ENCODE data around the gene ADCY7. TPM values are rescaled to one million over a fixed set of nuclear protein-coding genes. Genes with fewer than 3 reads are reported as not detected.

The ADCY7 gene
- total RNA-seq, 2 donors from 2014 or later: 78.5 to 104 TPM

- H3K9me3 Mint-ChIP-seq: no peaks in the 10 kb centered on the region
- ATAC-seq (peak; percentile 8 to 14), DNase-seq (ENCODE audit: low spot score in 2 of 2) (peak in 1 of 2 donors; percentile 22)
- H3K36me3 Mint-ChIP-seq: no peaks in the 10 kb centered on the region
- peak overlapping the region; percentile 33 to 80 for H3K27ac Mint-ChIP-seq
Measured at GRCh38 chr16:50246299-50247122, 19.8 kb upstream of the ADCY7 start.

GRCh38 chr16:50247123-50247905, 19.0 kb upstream of the ADCY7 start:
- H3K9me3 Mint-ChIP-seq: no peaks in the 10 kb centered on the region
- ATAC-seq: no peak
- H3K27ac Mint-ChIP-seq: peak overlapping the region; percentile 33 to 80
- no peaks in the 10 kb centered on the region for H3K36me3 Mint-ChIP-seq
- no peak for DNase-seq (ENCODE audit: low spot score in 2 of 2)

GRCh38 chr16:50247906-50248608, 18.3 kb upstream of the ADCY7 start:
- DNase-seq (ENCODE audit: low spot score in 2 of 2) (no peak), ATAC-seq (no peak)
- Mint-ChIP-seq H3K27ac (peak overlapping the region in 1 of 2 donors; percentile 14), H3K9me3 (no peaks in the 10 kb centered on the region), H3K36me3 (no peaks in the 10 kb centered on the region)

GRCh38 chr16:50248845-50249244, 17.5 kb upstream of the ADCY7 start:
- Mint-ChIP-seq H3K9me3 (no peaks in the 10 kb centered on the region), H3K36me3 (no peaks in the 10 kb centered on the region), H3K27ac (no peak overlapping the region)
- DNase-seq (ENCODE audit: low spot score in 2 of 2): no peak
- no peak for ATAC-seq

- Mint-ChIP-seq H3K9me3 (no peaks in the 10 kb centered on the region), H3K27ac (no peak overlapping the region), H3K36me3 (no peaks in the 10 kb centered on the region)
- peak; percentile 27 to 45 for ATAC-seq
- no peak for DNase-seq (ENCODE audit: low spot score in 2 of 2)
Measured at GRCh38 chr16:50251375-50252081, 14.8 kb upstream of the ADCY7 start.

GRCh38 chr16:50252082-50252611, 14.2 kb upstream of the ADCY7 start:
- Mint-ChIP-seq H3K9me3 (no peaks in the 10 kb centered on the region), H3K36me3 (no peaks in the 10 kb centered on the region), H3K27ac (no peak overlapping the region)
- DNase-seq (ENCODE audit: low spot score in 2 of 2) (no peak), ATAC-seq (no peak)

GRCh38 chr16:50252874-50253513, 13.4 kb upstream of the ADCY7 start:
- no peak for ATAC-seq
- DNase-seq (ENCODE audit: low spot score in 2 of 2): no peak
- Mint-ChIP-seq H3K9me3 (no peaks in the 10 kb centered on the region), H3K36me3 (no peaks in the 10 kb centered on the region), H3K27ac (no peak overlapping the region)

GRCh38 chr16:50253514-50253910, 12.8 kb upstream of the ADCY7 start:
- H3K36me3 Mint-ChIP-seq: no peaks in the 10 kb centered on the region
- H3K9me3 Mint-ChIP-seq: no peaks in the 10 kb centered on the region
- no peak overlapping the region for H3K27ac Mint-ChIP-seq
- DNase-seq (ENCODE audit: low spot score in 2 of 2): no peak
- no peak for ATAC-seq

GRCh38 chr16:50254072-50254471, 12.3 kb upstream of the ADCY7 start:
- ATAC-seq: no peak
- DNase-seq (ENCODE audit: low spot score in 2 of 2): no peak
- Mint-ChIP-seq H3K9me3 (no peaks in the 10 kb centered on the region), H3K36me3 (no peaks in the 10 kb centered on the region), H3K27ac (no peak overlapping the region)

GRCh38 chr16:50255538-50255937, 10.8 kb upstream of the ADCY7 start:
- ATAC-seq (no peak), DNase-seq (ENCODE audit: low spot score in 2 of 2) (no peak)
- Mint-ChIP-seq H3K9me3 (no peaks in the 10 kb centered on the region), H3K27ac (no peak overlapping the region), H3K36me3 (no peaks in the 10 kb centered on the region)

- Mint-ChIP-seq H3K9me3 (no peaks in the 10 kb centered on the region), H3K36me3 (no peaks in the 10 kb centered on the region), H3K27ac (no peak overlapping the region)
- no peak for DNase-seq (ENCODE audit: low spot score in 2 of 2)
- ATAC-seq: no peak
Measured at GRCh38 chr16:50256604-50257003, 9.7 kb upstream of the ADCY7 start.

GRCh38 chr16:50257876-50258275, 8.5 kb upstream of the ADCY7 start:
- H3K36me3 Mint-ChIP-seq: no peaks in the 10 kb centered on the region
- ATAC-seq (no peak), DNase-seq (ENCODE audit: low spot score in 2 of 2) (no peak)
- H3K27ac Mint-ChIP-seq: no peak overlapping the region
- H3K9me3 Mint-ChIP-seq: no peaks in the 10 kb centered on the region

GRCh38 chr16:50259334-50260205, 6.8 kb upstream of the ADCY7 start:
- DNase-seq (ENCODE audit: low spot score in 2 of 2) (peak in 1 of 2 donors; percentile 45), ATAC-seq (no peak)
- no peaks in the 10 kb centered on the region for H3K9me3 Mint-ChIP-seq
- peaks cover 0 to 3% of the 10 kb centered on the region in 2 donors for H3K36me3 Mint-ChIP-seq
- H3K27ac Mint-ChIP-seq: no peak overlapping the region

GRCh38 chr16:50260206-50261159, 5.9 kb upstream of the ADCY7 start:
- no peak for ATAC-seq
- peaks cover 0 to 11% of the 10 kb centered on the region in 2 donors for H3K36me3 Mint-ChIP-seq

More at GRCh38 chr16:50260206-50261159, 5.9 kb upstream of the ADCY7 start:
- H3K9me3 Mint-ChIP-seq: no peaks in the 10 kb centered on the region
- H3K27ac Mint-ChIP-seq: peak overlapping the region in 1 of 2 donors; percentile 70
- no peak for DNase-seq (ENCODE audit: low spot score in 2 of 2)
